Measurements from ENCODE around the gene PSMD12.

The PSMD12 gene

DNA sequence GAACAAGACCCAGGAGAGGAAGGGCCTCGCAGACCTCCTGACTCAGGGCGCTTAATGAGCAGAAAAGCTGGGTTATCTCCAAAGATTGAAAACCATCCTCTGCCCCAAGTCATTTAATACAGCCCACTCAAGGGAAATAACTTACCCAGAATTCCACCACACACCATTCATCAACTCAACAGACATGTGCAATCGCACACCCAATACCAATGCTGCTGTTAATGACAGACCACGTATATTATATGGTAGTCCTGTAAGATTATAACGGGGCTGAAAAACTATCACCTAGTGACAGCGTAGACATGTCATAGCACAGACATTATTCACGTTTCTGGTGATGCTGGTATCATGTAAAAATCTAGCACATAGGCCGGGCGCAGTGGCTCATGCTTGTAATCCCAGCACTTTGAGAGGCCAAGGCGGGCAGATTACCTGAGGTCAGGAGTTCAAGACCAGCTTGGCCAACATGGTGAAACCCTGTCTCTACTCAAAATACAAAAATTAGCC lies 68.9 kb downstream of the PSMD12 start:
- DNase-seq = no peak

DNA sequence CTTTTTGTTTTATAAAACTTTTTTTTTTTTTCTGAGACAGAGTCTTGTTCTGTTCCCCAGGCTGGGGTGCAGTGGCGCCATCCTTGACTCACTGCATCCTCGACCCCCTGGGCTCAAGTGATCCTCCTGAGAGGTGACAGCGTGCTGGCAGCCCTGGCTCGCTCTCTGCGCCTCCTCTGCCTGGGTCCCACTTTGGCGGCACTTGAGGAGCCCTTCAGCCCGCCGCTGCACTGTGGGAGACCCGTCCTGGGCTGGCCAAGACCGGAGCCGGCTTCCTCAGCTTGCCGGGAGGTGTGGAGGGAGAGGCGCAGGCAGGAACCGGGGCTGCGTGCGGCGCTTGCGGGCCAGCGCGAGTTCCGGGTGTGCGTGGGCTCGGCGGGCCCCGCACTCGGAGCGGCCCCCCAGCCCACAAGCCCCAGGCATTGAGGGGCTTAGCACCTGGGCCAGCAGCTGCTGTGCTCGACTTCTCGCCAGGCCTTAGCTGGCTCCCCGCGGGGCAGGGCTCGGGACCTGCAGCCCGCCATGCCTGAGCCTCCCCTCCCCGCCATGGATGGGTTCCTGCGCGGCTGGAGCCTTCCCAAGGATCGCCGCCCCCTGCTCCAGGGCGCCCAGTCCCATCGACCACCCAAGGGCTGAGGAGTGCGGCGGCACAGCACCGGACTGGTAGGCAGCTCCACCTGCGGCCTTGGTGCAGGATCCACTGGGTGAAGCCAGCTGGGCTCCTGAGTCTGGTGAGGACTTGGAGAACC lies 71.8 kb downstream of the PSMD12 start:
- DNase-seq = no peak

DNA sequence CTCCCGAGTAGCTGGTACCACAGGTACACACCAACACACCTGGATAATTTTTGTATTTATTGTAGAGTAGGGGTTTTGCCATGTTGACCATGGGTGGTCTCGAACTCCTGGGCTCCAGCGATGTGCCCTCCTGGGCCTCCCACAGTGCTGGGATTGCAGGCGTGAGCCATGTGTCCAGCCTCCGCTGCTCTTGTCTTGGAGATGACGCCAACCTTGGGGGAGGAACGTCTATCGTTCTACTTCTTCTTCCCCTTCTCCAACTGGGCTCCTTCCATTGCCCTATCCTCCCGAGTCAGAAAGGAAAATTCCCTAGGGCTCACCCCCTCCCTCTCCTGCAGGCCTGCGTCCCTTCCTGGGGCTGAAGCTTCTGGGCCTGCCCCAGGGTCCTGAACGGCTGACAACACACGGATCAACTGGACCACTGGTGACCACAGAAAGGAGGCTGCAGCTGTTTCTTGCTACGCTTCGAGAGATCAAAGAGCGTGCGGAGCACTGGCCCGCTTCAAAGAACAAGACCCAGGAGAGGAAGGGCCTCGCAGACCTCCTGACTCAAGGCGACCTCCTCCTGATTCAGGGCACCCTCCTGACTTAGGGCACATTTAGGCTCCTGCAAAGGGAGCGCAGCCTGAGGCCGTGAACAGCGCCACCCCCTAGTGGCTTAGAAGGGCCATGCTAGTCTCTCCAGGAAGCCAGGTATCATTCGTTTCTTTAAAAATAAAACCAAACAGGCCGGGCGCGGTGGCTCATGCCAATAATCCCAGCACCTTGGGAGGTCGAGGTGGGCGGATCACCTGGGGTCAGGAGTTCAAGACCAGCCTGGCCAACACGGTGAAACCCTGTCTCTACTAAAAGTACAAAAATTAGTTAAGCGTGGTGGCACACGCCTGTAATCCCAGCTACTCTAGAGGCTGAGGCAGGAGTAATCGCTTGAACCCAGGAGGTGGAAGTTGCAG lies 72.8 kb downstream of the PSMD12 start:
- no peak for DNase-seq

DNA sequence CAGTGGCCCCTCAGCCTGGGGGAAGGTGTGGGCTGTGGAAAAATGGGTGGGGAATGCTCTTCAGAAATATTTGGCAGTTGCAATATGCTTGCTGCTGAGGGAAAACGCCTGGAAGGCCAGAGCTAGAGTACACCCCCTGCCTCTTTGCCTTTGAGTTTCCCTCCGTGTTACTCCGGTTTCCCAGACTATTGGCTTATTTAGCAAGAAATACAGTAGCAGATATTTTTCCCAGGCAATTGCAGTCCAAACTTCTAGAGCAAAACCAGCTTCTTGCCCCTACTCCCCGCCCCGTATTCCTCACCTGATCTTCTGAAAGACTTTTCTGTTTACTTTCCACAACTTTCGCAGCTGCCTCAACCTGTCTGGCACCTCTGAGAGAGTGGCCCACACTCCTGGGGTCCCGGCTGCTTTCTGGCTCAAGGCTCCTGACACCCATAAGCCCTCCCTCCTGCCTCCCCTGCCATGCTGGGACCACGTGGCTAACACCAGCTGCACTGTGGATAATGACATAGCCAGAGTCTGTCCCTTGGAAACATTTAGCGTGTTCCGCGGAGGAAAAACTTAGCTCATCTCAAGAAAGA lies 75.6 kb downstream of the PSMD12 start:
- no peak for DNase-seq

DNA sequence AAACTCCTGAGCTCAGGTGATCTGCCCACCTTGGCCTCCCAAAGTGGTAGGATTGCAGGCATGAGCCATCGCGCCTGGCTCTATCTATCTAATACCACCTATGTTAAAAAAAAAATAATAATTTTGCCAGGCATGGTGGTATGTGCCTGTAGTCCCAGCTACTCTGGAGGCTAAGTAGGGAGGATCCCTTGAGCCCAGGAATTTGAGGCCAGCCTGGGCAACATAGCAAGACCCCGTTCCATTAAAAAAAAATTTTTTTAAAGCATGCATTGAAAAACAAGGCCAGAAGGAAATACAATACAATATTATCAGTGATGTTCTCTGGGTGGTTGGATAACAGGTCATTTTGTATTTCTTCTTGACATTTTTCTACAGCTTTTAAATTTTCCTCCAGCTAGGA lies 76.1 kb downstream of the PSMD12 start:
- no peak for DNase-seq

DNA sequence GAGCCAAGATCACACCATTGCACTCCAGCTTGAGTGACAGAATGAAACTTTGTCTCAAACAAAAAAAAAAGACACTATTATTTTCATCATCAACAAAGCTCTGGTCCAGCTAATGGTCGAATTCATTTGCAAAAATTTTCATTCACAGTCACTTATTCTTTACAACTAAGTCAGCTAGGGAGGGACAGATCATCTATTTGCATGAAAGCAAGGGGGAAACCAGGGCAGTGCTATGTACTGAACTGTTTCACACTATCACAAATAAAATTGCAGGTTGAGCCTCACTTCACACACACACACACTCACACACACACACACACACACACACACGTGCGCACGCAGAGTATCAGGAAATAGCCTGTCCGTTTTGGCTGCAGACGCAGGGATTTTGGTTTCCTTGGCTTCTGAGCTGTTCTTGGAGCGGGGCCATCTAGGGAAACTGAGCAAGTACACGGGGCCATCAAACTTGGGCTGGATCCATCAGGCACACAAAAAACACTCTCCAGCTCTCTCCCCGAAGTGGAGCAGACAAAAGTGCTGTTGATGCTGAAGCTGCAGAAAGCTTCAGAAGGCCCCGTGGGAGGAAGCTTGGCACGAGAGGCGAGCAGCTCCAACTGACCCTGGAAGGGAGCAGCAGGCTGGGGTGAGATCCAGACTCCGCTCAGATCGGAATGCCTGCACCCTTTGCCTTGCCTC lies 77.0 kb downstream of the PSMD12 start:
- DNase-seq = peak; percentile 80

Data from NCI-H446 treated with DMSO at 0.1 percent for 48 hours (cell line).